Pulmonary artery endothelial cell (primary cell): ENCODE data around the gene SRBD1. TPM values are rescaled to one million over a fixed set of nuclear protein-coding genes. Genes with fewer than 3 reads are reported as not detected.

ENCODE experiments used
- DNase-seq: peaks from one replicate; pipeline ENCODE4 v3.0.0-alpha.2; 2011; ENCODE audit warnings: low read depth, low spot score
- total RNA-seq: library from RNA; depleted of rRNA; stranded (reverse); fragments of >200 nt; gene quantifications from 2 replicates; pipeline ENCODE4 v1.2.3, GENCODE V29; 2014

Gene SRBD1
- total RNA-seq, 1 donor from 2014 or later = 16.3 TPM

DNA sequence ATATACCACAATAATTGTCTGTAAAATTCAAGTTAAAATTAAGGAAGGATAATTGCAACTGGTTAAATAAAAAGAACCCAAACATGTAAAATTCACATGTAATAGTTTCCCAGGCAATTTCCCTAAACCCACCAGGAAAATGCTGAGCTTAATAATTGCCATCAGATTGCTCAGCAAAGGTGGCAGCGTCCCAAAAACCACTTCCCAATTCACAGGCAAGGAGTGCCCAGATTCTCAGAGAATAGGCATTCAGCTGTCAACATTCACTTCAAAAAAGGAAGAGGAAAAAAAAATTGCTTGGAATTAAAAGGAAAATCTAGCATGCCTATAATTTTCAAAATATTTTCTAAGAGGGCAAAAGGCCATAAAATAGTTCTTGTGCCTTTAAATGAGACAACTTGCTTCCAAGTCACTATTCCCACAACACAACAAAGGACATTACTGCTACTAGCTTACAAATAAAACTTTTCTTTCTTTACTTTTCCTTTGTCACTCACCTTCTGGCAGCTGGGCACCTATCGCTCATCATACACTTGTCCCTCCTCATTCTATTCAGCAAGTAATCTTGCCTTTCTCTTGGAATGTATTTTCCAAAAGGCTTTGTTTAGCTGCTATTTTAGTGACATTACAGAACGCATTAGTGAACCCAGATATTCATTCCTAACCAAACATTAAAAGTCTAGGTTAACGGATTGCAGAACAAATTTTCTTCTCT is 15.2 kb downstream of the SRBD1 start:
- DNase-seq = no peak

DNA sequence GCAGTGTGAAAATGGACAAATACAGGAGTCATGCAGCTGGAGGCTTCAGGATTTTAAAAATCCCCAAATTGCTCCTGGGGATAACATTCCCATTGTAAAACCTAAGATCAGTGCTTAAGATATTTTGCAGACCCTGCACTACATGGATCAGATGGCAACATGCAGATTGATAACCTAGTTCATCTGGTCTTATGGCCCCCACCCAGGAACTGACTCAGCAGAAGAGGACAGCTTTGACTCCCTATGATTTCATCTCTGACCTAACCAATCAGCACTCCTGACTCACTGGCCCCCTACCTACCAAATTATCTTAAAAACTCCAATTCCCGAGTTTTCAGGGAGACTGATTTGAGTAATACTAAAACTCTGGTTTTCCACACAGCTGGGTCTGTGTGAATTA is 20.0 kb downstream of the SRBD1 start:
- DNase-seq = no peak

DNA sequence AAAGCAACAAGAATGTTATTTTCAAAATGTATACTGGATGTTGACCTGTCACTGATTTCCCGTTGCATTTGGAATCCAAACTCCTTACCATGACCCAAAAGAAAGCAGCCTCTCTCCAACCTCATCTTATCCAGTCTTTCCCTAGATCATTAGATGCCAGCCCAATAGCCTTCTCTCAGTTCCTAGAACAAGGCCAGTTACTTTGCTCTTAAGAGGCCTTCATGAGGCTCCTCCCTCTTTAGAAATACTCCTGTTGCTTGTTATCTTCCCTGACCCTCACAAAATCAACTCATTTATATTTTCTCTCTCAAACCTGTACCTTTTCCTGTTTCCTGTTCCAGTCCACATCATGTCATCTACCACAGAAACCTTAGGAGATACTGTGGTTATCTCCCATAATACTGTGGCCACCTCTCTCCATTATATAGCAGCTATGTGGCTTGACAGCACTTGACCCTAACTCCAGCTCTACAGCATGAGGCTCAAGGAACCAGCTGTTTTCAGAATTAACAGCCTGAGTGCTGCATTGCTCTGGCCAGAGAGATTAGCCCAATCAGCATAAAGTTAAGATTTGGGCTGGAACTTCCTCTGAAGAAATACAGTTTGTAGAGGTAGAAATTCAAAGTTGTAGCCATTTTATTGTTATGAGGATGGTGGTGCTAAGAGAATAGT is 22.8 kb downstream of the SRBD1 start:
- no peak for DNase-seq

DNA sequence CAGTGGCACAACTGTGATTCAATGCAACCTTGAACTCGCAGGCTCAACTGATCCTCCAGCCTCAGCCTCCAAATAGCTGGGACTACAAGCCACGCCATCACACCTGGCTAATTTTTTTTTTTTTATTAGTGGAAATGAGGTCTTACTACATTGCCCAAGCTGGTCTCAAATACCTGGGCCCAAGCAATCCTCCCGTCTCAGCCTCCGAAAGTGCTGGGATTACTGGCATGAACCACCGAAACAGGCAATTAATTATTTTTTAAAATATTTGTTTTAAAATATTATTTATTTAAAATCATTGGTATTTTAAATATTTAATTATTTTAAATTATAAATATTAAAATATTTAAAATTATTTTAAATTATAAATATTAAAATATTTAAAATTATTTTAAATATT is 24.5 kb downstream of the SRBD1 start:
- no peak for DNase-seq

DNA sequence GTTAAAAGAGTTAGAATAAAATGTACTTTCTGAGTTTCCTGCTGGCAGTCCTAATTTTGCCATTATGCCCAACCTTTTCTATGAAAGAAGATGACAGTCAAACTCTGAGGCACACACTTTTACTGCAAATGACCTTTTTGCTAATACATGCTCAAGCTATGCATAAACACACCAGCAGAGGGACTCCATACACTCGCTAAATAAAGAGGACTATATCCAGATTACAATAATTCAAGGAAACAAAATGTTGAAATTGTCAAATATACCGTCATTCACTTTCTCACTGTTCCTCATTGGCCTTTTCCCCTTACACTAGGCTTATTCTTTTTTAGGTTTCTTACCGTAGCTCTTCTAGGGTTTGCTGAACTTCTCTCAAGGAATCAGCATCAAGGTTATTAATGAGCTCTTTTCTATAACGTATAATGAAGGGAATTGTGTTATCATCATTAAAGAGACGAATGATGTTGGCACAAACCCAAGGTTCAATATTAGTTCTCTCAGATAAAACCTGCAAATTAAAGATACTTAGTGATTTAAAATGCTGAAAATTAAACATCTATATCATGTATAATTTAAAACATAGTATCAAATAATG is 25.7 kb downstream of the SRBD1 start:
- peak; percentile 37 for DNase-seq

DNA sequence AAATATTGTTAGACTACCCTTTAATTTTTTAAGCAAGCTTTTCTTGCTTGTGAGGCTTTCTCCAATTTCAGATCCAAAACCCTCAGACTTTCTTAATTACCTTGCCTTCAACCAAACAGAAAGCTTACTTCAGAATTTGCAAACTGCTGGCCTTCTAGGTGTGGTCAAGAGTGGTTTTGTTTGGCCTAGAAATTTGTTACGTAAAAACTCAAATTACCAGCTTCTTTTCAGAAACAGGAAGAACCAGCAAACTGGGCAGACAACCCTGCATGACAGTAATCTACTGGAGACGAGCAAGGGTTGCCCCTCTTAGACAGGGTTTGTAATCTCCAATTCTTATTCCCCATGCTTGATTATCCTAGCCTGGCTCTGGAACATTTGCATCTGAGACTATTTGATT is 27.1 kb downstream of the SRBD1 start:
- no peak for DNase-seq

DNA sequence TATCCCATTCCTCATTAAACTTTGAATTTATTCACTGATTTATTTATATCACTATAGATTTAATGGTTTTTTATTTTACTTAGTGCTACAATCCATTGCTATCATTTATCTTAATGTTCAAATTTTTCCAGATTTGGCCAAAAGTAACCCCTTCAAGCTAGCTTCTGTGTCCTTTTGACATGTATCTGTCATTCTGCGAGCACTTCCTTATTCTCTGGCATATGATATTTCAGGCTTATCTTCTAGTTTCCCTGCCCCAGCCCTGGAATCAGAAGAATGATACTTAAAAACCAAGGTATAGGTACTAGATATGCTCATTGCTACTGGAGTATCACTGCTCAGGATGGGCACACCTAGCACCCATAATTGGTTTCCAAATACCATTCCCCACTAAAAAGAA is 28.5 kb downstream of the SRBD1 start:
- no peak for DNase-seq

DNA sequence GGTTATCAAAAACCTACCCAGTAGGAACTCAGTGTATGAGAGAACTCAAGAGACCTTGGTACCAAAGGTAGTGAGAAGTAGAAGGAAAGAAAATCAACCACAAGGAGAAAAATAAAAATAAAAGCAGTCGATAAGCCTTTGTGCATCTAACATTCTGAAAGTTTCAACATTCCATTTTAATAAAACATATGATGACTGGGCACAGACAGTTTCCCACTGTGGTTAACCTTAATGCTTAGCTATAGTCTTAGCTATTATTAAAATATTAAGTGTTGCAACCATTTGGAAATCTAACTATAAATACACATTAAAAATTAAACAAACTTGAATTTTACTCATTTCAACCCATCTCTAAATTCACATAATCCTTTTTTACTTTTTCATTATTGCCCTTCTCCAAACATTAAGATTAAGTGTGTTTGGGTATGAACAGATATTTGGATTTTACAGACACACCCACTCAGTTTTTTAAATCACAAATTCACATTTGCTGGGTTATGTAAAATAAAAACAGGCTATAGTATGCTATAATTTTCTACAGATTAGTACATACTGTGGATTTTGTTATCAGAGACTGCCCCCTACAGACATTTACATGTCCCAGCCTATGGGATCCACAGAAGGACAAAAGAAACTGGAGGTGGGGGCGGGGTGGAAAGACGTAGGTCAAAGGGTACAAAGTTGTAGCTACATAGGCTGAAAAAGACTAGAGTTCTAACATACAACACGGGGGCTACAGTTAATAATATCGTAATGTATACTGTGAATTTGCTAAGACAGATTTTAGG is 32.8 kb downstream of the SRBD1 start:
- DNase-seq = peak; percentile 15

DNA sequence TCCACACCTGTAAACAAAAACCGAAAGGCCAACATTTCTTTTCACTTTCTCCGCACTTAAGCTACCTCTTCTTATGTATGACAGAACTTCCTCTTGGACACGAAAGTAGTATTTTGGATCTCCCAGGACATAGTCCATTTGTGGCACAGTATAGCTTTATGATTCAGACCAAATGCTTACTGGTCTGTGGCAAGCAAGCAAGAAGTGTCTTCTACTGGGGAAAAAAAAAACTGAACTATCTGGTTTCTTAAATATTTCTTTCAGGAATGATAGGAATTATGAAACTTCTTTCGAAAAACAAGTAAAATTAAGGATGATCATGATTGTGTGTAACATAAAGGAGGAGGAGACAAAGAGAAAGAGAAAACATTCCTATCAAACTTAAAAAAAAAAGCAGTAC is 33.6 kb downstream of the SRBD1 start:
- DNase-seq = no peak

DNA sequence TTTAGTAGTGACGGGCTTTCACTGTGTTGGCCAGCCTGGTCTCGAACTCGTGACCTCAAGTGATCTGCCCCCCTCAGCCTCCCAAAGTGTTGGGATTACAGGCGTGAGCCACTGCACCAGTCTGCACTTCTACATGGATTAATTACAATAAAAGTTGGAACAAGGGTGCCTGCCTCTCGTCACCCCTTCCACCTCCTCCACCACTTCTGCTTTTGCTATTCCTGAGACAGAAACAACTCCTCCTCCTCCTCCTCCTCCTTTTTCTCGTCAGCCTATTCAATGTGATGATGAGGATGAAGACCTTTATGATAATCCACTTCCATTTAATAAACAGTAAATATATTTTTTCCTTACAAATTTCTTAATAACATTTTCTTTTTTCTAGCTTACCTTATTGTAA is 35.2 kb downstream of the SRBD1 start:
- DNase-seq = no peak

DNA sequence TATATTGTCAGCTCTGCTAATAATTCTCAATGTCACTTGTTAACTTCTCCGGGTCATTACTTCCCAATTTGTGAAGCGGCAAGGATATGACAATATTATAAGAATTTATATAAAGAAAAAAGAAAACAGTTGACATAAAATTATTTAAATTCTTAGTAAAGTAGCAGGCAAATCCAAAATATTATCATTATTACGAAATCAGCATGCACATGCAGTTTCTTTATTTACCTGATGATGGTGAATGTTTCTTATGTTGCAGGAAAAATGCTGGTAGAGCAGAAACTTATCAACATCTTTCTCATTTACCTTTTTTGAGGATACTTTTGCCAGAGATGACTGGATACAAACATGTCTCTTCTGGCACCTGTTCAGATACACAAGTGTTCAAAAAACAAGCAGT is 38.1 kb downstream of the SRBD1 start:
- no peak for DNase-seq

DNA sequence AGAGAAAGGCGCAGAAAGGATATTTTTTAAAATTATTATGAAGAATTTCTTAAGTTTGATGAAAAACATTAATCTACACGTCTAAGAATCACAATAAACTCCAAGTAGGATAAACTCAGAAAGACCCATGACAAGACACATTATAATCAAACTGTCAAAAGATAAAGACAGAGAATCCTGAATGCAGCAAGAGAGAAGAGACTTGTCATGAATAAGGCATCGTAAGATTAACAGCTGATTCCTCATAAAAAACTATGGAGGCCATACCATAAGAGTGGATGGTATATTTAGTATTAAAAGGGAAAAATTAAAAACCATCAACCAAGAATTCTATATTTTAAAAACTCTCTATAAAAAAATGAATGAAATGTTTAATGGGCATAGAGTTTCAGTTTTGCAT is 39.1 kb downstream of the SRBD1 start:
- DNase-seq = no peak

DNA sequence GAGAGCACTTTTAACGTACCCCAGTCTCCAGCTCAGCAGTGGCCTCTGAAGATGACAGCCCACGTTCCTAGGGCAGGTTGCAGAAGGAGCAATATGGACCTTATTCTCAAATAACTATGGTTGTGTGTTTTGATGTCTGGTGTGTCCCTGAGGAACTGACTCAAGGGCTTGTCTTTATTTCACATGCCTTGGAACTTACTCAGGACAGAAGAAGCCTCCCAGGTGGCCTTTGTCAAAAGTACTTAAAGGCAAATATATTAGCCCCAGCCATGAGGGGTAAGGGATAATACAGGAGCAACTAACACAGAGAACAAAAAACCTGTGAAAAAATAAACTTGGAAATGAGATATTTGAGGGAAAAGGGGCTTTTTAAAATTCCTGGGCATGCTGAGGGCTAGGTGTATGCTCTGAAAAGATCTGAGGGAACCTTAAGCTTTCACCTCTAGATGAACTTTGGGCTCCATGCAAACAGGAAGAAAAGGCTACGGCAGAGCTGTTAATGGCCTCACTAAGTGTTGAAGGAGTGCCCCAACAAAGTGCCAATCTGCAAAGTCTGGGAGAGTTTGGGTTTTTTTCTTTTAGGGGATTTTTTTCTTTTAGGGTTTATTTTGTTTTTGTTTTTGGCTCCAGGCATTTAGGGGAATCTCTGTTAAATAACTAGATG is 40.3 kb downstream of the SRBD1 start:
- no peak for DNase-seq

DNA sequence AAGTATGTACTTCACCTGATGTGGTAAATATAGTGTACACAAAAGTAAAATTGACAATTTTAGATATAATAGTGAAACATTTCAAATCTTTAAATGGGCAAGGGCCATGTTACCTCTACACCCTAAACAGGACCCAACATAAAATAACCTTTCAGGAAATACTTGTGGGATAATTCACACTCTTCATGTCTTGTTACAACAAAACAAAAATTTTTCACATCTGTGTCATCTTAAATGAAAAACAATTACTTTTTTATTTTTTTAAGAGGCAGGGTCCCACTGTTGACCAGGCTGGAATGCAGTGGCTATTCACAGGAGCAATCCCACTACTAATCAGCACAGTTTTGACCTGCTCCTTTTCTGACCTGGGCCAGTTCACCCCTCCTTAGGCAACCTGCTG is 42.1 kb downstream of the SRBD1 start:
- no peak for DNase-seq

DNA sequence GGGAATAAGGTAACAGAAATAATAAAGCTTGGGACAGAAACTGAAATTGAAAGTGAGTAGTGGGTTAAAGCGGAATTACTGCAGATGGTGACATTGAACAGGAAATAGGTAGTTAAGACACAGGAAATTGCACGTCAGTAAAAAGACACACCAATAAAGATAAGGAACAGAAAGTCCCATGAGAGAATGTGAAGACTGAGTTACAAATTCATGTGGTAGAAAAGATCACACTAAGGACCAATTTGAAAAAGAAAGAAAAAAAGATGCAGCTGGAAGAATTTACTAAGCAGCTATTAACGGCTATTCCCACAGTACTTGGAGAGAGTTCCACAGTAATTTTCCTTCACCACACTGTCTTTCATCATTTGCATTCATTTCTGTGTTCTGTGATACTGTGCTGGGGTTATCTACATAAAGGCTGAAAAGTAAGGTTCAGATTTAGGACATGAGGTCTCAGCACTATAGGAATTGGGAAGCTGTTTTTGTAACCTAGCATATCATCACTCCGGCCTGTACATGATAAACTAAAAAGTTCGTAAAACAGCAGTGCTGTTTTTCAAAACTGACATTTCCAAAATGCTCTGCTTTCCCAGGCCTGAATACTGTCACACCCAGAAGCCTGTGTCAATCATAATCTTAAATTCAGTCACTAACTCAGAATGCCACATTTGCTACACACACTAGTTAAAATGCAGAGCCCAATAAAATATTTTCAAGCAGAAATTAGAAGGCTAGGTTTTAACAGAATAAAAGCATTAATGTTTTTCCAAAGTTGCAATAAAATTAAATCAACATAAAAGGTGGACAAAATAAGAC is 42.9 kb downstream of the SRBD1 start:
- peak; percentile 40 for DNase-seq

DNA sequence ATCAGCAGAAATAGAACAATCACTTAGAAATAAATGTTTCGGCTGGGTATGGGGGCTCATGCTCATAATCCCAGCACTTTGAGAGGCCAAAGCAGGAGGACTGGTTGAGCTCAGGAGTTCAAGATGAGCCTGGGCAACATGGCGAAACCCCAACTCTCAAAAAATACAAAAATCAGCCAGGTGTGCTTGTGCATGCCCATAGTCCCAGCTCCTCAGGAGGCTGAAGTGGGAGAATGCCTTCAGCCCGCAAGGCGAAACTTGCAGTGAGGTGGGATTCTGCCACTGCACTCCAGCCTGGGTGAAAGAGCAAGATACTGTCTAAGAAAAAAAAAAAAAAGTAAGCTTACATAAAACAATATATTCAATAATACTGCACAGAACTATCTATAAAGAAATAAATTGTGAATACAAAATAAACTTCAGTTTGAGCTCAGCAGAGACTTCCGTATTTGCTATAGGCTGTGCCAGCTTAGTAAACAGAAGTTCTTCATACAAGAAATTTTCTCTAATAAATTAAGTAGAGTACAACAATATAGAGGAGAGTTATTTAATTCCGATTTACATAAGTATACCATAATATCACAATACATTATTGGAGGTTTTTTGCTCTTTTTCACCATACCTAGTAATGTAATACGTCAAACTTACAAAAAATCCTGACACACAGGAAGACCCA is 43.6 kb downstream of the SRBD1 start:
- DNase-seq = no peak

DNA sequence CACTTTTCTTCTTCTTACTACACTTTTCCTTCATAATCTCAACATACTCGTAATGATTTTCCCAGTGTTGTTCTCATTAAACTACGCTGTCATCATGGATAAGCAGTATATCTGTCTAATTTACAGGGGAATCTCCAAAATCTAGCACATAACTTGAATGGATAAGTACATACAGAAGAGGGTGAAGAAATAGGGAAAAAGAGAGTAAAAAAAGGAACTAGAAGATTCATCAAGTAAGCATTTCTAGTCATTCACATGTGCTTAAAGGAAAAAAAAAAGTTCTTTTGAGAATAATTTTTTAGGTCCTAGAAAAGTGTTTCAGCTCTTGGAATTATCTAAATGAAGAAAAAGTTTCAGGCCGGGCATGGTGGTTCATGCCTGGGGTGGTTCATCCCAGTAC is 51.6 kb downstream of the SRBD1 start:
- DNase-seq = no peak

DNA sequence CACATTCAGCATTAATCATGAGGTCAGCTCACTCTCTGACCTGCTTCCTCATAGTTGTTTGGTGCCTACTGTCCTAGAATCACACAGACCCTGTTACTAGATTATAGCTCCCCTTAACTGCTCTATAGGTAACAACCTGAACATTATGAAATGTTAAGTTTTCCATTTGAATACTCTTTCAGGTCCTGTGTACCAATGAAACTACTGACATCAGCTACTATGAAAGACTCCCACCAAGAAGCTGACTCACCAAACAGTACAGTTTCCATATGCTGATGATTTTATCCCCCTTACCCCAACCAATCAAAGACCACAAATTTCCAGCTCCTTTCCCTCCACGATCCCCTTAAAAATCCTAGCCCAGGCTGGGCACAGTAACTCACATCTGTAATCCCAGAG is 56.3 kb downstream of the SRBD1 start:
- DNase-seq = no peak

DNA sequence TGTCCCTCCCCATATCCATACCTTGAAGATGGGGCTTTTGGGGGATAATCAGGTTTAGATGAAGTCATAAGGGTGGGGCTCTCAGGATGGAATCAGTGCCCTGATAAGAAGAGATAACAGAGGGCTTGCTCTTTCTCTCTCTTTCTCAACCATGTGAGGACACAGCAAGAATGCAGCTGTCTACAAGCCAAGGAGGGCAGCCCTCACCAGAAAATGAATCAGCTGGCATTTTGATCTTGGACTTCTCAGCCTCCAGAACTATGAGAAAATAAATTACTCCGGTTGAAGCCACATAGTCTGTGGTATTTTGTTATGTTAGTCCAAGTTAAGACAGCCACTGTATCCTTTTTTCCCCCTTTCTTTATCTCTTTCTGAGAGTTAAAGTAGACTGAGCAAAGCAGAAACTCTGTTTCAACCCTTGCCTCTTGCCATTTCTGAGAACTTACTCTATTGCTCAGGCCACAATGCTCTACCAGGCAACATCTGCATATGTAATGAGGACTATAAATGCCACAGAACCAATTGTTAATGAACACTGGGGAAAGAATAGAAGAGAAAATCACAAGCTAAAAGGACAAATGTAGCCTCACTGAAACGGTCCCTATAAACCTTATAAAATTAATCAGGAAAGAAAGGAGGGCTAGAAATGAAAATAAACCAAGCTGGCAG is 56.9 kb downstream of the SRBD1 start:
- DNase-seq = no peak

DNA sequence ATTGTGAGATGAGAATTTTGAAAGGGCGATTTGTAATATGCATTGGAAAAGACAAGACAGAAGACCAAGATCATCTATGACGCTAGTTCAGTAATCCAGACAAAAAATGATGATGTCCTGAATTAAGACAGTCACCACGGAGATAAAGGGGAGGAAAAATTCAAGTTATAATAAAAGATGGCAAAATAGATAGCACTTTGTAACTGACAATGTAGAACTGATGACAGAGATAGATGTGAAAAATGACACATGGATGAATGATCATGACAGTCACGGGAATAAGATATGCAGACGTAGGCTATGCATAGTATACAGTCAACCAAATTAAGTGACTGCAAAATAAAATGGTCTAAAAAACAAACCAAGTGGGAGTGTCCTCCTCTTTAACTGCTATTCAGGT is 59.2 kb downstream of the SRBD1 start:
- DNase-seq = no peak
